K562 (cell line): ENCODE measurements around the gene CSF3.

Experiments
- CTCF ChIP-seq, 3 experiments: IDR thresholded peaks in 2 of 3; conservative IDR thresholded peaks in 1 of 3; 2 replicates each; pipeline ENCODE4 v1.5.1; 2011 to 2012; ENCODE audit warnings: low read length in 3 of 3, mild to moderate bottlenecking in 3 of 3, control low read depth in 2 of 3, improper control_type of control experiment in 1 of 3, inconsistent platforms in 1 of 3, low read depth in 1 of 3, mixed read lengths in 1 of 3, moderate library complexity in 1 of 3; ENCODE audit not compliant: insufficient read depth in 2 of 3
- FOXA1 ChIP-seq: fragments of 450-650 bp; IDR thresholded peaks from 2 replicates; pipeline ENCODE4 v1.6.1; 2016; ENCODE audit warnings: mild to moderate bottlenecking, borderline replicate concordance
- FOXP4 ChIP-seq: sonication (generic); formaldehyde crosslinking; IDR thresholded peaks from 2 replicates; pipeline ENCODE4 v1.8.0; 2022; ENCODE audit warnings: mild to moderate bottlenecking, missing genetic modification reagents, borderline replicate concordance
- MEF2A ChIP-seq: IDR thresholded peaks from 2 replicates; pipeline ENCODE4 v1.6.1; 2011; ENCODE audit warnings: low read depth, mild to moderate bottlenecking, low read length, moderate library complexity; ENCODE audit not compliant: control insufficient read depth
- MYNN ChIP-seq, 2 experiments: sonication (generic); formaldehyde crosslinking in 1 of 2; IDR thresholded peaks; 2 replicates each; pipeline versions ENCODE4 v1.5.0 to v1.6.1; 2016 to 2020; ENCODE audit warnings: antibody characterized with exemption in 1 of 2, missing genetic modification reagents in 1 of 2
- POLR2A ChIP-seq: fragments of 450-650 bp; conservative IDR thresholded peaks from 2 replicates; pipeline ENCODE4 v1.6.1; 2016
- POLR2AphosphoS5 ChIP-seq: IDR thresholded peaks from 2 replicates; pipeline ENCODE4 v1.6.1; 2011; ENCODE audit warnings: mild to moderate bottlenecking, low read depth, low read length, moderate library complexity; ENCODE audit not compliant: control insufficient read depth, insufficient read depth
- POLR3A ChIP-seq: IDR thresholded peaks from 2 replicates; pipeline ENCODE4 v1.6.1; 2011; ENCODE audit warnings: borderline replicate concordance, mild to moderate bottlenecking, moderate library complexity; ENCODE audit not compliant: insufficient read length, insufficient read depth; ENCODE audit errors: extremely low read depth
- SMC3 ChIP-seq: conservative IDR thresholded peaks from 2 replicates; pipeline ENCODE4 v1.6.1; 2011; ENCODE audit warnings: low read depth, low read length, improper control_type of control experiment; ENCODE audit not compliant: insufficient read depth
- SRSF9 ChIP-seq: fragments of 200-400 bp; formaldehyde crosslinking; IDR thresholded peaks from 2 replicates; pipeline ENCODE4 v1.6.1; 2017; ENCODE audit warnings: low read depth, low read length, borderline replicate concordance
- TRIM28 ChIP-seq: fragments of 450-650 bp; IDR thresholded peaks from 2 replicates; pipeline ENCODE4 v1.6.1; 2017
- ZBTB43 ChIP-seq: sonication (generic); formaldehyde crosslinking; IDR thresholded peaks from 2 replicates; pipeline ENCODE4 v1.8.0; 2023; ENCODE audit warnings: mild to moderate bottlenecking, missing genetic modification reagents
- ZNF3 ChIP-seq: fragments of 250-450 bp; sonication (Bioruptor Pico); IDR thresholded peaks from 2 replicates; pipeline ENCODE4 v1.5.0; 2021; ENCODE audit warnings: mild to moderate bottlenecking, moderate library complexity
- ZNF384 ChIP-seq: IDR thresholded peaks from 2 replicates; pipeline ENCODE4 v1.6.1; 2012; ENCODE audit warnings: low read depth, low read length, improper control_type of control experiment

GRCh38 chr17:40005520-40005919, 9.7 kb upstream of the CSF3 start:
- TF ChIP-seq FOXA1 (no peak), SMC3 (no peak), FOXP4 (no peak), ZNF3 (CRISPR knock-in tag) (no peak), POLR2AphosphoS5 (peak; percentile 29; the same call in 1 of the 2 replicates), SRSF9 (no peak), CTCF (IDR thresholded peaks at IDR 0.05 in 2 of 3, conservative IDR thresholded peaks at IDR 0.05 in 1 of 3; ENCODE audit: insufficient read depth in 2 of 3, low read depth in 1 of 3, low read length in 3 of 3) (no peak), MYNN (IDR thresholded peaks at IDR 0.05) (no peak), MYNN (CRISPR knock-in tag; IDR thresholded peaks at IDR 0.05) (no peak), POLR2A (no peak), TRIM28 (no peak), POLR3A (no peak), ZNF384 (no peak), ZBTB43 (CRISPR knock-in tag) (no peak), MEF2A (no peak)
